ENCODE measurements around the gene PTGDR2. TPM values are rescaled to one million over a fixed set of nuclear protein-coding genes. Genes with fewer than 3 reads are reported as not detected.

PTGDR2 gene
- total RNA-seq, 1 donor from 2014 or later, result 0.86 TPM

DNA sequence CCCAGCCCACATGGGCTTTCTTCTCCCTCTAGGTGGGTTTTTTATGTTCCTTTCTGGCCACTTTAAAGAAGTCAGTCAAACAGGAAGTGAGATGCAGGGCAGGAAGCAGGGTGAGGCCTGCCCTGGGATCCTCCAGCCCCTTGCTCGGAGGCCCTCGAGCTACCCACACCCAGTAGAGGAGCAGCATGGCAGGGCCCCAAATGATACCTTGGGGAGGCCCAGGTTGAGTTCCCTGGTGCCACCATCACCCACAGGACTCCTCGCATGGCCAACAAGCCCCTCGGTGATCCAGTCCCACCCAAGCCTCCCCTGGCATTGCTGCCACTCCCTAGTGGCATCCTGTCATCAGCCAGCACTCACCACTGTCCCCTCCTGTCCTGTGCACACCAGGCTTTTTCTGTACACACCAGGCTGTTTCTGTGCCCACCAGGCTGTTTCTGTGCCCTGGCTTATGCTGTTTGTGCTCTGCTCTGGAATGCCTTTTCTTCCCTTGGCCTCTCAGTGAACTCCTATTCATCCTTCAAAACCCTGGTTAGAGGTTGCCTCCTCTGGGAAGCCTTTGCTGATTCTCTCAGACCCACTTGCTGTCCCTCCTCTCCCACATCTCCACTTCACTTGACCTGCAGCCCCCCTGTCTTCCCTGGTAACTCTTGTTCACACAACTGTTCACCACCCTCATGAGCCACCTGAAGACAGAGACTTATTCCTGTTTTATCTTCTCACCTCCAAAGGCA is 3.1 kb upstream of the PTGDR2 start:
- ATAC-seq (peak in 1 of 2 donors; percentile 10), DNase-seq (no peak)
- intact Hi-C loops (cut with DNase I), result no loop called here
- H3K4me3 ChIP-seq, result no peak overlapping the region
- no peaks in the 10 kb centered on the region for H3K27me3 ChIP-seq (ENCODE audit: low read depth)
- no peak for TF ChIP-seq CTCF (IDR thresholded peaks at IDR 0.05)
- no peak overlapping the region for H3K27ac ChIP-seq
- no peaks in the 10 kb centered on the region for H3K9me3 ChIP-seq
- H3K4me1 ChIP-seq, result no peaks in the 10 kb centered on the region
- no peaks in the 10 kb centered on the region for H3K36me3 ChIP-seq

GRCh38 chr11:60858236-60858635 is 2.5 kb upstream of the PTGDR2 start:
- ATAC-seq (no peak), DNase-seq (no peak)
- intact Hi-C loops (cut with DNase I), result no loop called here
- Histone ChIP-seq H3K4me1 (no peaks in the 10 kb centered on the region), H3K27ac (no peak overlapping the region), H3K9me3 (no peaks in the 10 kb centered on the region), H3K4me3 (no peak overlapping the region), H3K36me3 (no peaks in the 10 kb centered on the region), H3K27me3 (ENCODE audit: low read depth) (no peaks in the 10 kb centered on the region)
- TF ChIP-seq CTCF (IDR thresholded peaks at IDR 0.05), result no peak

GRCh38 chr11:60857378-60858232 is 1.9 kb upstream of the PTGDR2 start:
- no peak for ATAC-seq
- TF ChIP-seq CTCF (IDR thresholded peaks at IDR 0.05), result no peak
- H3K9me3 ChIP-seq, result no peaks in the 10 kb centered on the region
- H3K36me3 ChIP-seq, result no peaks in the 10 kb centered on the region
- no peak overlapping the region for H3K27ac ChIP-seq
- intact Hi-C loops (cut with DNase I), result no loop called here
- no peak overlapping the region for H3K4me3 ChIP-seq
- no peaks in the 10 kb centered on the region for H3K4me1 ChIP-seq
- H3K27me3 ChIP-seq (ENCODE audit: low read depth), result no peaks in the 10 kb centered on the region
- DNase-seq, result no peak

DNA sequence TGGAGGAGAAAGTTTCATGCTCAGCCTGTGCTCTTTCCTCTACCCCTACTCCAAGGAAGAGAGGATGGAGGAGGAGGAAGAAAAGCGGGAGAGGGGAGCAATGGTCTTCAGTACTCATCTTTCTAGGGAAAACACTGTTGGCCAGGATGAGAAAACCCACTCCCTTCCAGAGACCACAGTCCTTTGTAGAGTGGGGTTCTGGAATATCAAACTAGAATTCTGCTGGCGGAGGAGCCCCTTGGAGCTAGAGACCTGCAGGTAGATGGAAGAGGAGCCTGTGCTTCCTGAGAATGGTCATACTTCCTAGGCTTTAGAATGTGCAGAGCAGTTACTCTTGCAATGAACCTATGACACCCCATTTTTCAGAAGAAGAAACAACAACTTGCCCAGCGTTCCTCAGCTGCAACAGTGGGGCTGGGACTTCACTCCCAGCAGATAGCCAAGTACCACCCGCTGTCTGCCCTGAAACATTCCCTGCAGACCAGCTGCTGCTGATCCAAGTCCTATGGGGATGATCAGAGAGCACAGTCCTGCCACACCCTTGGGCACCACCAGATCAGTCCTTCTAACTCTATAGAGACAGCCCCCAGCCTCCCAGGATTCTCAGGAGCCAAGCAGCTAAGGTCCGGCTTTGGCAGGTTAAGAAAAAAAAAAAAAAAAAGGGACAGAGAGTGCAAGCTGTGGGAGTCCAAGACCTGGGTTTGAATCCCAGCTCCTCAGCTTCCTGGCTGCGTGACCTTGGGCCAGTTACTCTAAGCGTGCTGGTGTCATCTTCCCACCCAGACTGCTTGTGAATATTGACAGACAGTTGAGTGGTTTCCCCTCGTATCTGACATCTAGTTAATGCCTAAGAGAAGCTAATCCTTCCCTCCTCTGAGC is 664 bp downstream of the PTGDR2 start:
- intact Hi-C loops (cut with DNase I), result no loop called here
- Histone ChIP-seq H3K4me1 (no peaks in the 10 kb centered on the region), H3K9me3 (no peaks in the 10 kb centered on the region), H3K36me3 (peaks cover 22% of the 10 kb centered on the region), H3K27me3 (ENCODE audit: low read depth) (no peaks in the 10 kb centered on the region), H3K27ac (no peak overlapping the region), H3K4me3 (no peak overlapping the region)
- no peak for ATAC-seq
- TF ChIP-seq CTCF (IDR thresholded peaks at IDR 0.05), result no peak
- peak; percentile 12 for DNase-seq

- ATAC-seq, result no peak
- Histone ChIP-seq H3K27ac (no peak overlapping the region), H3K4me1 (no peaks in the 10 kb centered on the region), H3K9me3 (no peaks in the 10 kb centered on the region), H3K4me3 (no peak overlapping the region), H3K36me3 (peaks cover 30% of the 10 kb centered on the region), H3K27me3 (ENCODE audit: low read depth) (no peaks in the 10 kb centered on the region)
- no peak for TF ChIP-seq CTCF (IDR thresholded peaks at IDR 0.05)
- DNase-seq, result peak; percentile 39
- intact Hi-C loops (cut with DNase I), result no loop called here
Measured at GRCh38 chr11:60854140-60854846, 1.5 kb downstream of the PTGDR2 start.
